ENCODE measurements around the gene ARIH2. TPM values are rescaled to one million over a fixed set of nuclear protein-coding genes. Genes with fewer than 3 reads are reported as not detected.

ARIH2 gene
- total and polyA plus RNA-seq, 2 donors (not counting 3 experiments of a cell fraction or from before 2014, with no cell fraction given), result 59.7 to 85.5 TPM

DNA sequence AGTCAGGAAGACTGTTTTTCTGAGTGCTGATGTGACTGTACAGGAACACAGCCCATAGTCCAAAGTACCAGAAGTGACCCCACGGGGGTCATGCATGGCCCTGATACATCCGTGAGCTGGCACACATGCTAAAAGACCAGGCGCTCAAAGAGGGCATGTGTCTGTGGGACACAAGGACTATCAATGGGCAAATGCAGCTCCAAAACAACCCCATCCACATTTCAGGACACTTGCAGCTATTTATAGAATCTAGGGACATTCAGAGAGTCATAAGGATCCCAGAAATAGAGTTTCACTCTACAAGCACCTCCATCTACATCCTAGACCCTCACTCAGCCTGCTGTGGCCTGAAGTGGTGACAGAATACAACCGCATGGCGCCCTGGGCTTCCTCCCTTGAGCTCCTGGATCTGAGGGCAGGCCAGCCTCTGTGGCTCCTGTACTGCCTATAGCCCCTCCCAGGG lies 37.0 kb upstream of the ARIH2 start:
- Histone ChIP-seq H3K4me2 (ENCODE audit: insufficient read depth, low read length) (no peak overlapping the region), H3K4me1 (ENCODE audit: control insufficient read depth, extremely low read depth, insufficient read depth, low read length) (no peaks in the 10 kb centered on the region), H2AFZ (ENCODE audit: low read depth, low read length) (no peak overlapping the region), H4K20me1 (replicated peaks; ENCODE audit: control insufficient read depth, extremely low read depth, insufficient read depth, low read length) (no peaks in the 10 kb centered on the region), H3K27me3 (ENCODE audit: control insufficient read depth in 2 of 2, insufficient read depth in 2 of 2, low read length in 2 of 2) (no peaks in the 10 kb centered on the region), H3K9ac (replicated peaks; ENCODE audit: extremely low read depth, insufficient read depth, low read length) (no peak overlapping the region), H3K9me1 (replicated peaks; ENCODE audit: control insufficient read depth, extremely low read depth, insufficient read depth, low read length) (no peaks in the 10 kb centered on the region), H3K4me3 (replicated peaks in 1 of 3; ENCODE audit: insufficient read depth in 1 of 3, low read depth in 1 of 3, low read length in 3 of 3) (no peak overlapping the region), H3K9me3 (replicated peaks; ENCODE audit: control insufficient read depth, insufficient read depth, low read length) (no peaks in the 10 kb centered on the region), H3K36me3 (ENCODE audit: control insufficient read depth in 2 of 2, extremely low read depth in 1 of 2, insufficient read depth in 2 of 2, low read length in 2 of 2) (no peaks in the 10 kb centered on the region), H3K27ac (ENCODE audit: insufficient read depth, low read depth, low read length) (no peak overlapping the region), H3K79me2 (ENCODE audit: control insufficient read depth, insufficient read depth, low read length) (no peaks in the 10 kb centered on the region)
- TF ChIP-seq FOS (IDR thresholded peaks at IDR 0.05; ENCODE audit: borderline replicate concordance, insufficient read depth, low read length) (no peak), POLR2AphosphoS5 (IDR thresholded peaks at IDR 0.05; ENCODE audit: insufficient read depth, low read depth, low read length) (no peak), MYC (IDR thresholded peaks at IDR 0.05; ENCODE audit: low read depth, low read length) (no peak), JUN (IDR thresholded peaks at IDR 0.05; ENCODE audit: borderline replicate concordance, insufficient read depth, insufficient read length, low read depth) (no peak), EZH2 (IDR thresholded peaks at IDR 0.05; ENCODE audit: borderline replicate concordance, low read depth, low read length, severe bottlenecking) (no peak), POLR2A (IDR thresholded peaks at IDR 0.05; ENCODE audit: low read depth, low read length) (no peak), GATA2 (IDR thresholded peaks at IDR 0.05; ENCODE audit: insufficient read depth, insufficient read length, low read depth, low read length) (no peak)
- TF ChIP-seq, protein P1, sequence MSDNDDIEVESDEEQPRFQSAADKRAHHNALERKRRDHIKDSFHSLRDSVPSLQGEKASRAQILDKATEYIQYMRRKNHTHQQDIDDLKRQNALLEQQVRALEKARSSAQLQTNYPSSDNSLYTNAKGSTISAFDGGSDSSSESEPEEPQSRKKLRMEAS (IDR thresholded peaks at IDR 0.05; ENCODE audit: insufficient read depth, insufficient read length), result no peak
- TF ChIP-seq, protein P2, sequence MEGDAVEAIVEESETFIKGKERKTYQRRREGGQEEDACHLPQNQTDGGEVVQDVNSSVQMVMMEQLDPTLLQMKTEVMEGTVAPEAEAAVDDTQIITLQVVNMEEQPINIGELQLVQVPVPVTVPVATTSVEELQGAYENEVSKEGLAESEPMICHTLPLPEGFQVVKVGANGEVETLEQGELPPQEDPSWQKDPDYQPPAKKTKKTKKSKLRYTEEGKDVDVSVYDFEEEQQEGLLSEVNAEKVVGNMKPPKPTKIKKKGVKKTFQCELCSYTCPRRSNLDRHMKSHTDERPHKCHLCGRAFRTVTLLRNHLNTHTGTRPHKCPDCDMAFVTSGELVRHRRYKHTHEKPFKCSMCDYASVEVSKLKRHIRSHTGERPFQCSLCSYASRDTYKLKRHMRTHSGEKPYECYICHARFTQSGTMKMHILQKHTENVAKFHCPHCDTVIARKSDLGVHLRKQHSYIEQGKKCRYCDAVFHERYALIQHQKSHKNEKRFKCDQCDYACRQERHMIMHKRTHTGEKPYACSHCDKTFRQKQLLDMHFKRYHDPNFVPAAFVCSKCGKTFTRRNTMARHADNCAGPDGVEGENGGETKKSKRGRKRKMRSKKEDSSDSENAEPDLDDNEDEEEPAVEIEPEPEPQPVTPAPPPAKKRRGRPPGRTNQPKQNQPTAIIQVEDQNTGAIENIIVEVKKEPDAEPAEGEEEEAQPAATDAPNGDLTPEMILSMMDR (IDR thresholded peaks at IDR 0.05; ENCODE audit: extremely low read depth in 1 of 2, insufficient read depth in 1 of 2, low read depth in 1 of 2, low read length in 2 of 2), result no peak
- dilution Hi-C loops (cut with MboI; ENCODE audit: extremely low pct_ligation_motif_present, low sequenced_read_pairs) (no loop called here), intact Hi-C loops (cut with micrococcal nuclease) (no loop called here)
- no peak for FAIRE-seq
- no peak for DNase-seq (ENCODE audit: low read depth, low spot score)
- no TSS peak for BruUV-seq (replicated peaks)
- CTCF ChIA-PET, result interaction anchor here (0.6 to 0.9 kb wide), 2 partner anchors 17 to 23 kb away, joined by 3 read pairs; partner anchors contain the start of gene SLC25A20
- POLR2A ChIA-PET, result no interaction called here

Data from endothelial cell of umbilical vein (primary cell).